Tongue (tissue), 2 donors: ENCODE measurements around the gene ACSM3. TPM values are rescaled to one million over a fixed set of nuclear protein-coding genes. Genes with fewer than 3 reads are reported as not detected.

Experiments used
- DNase-seq: peaks from one replicate; pipeline ENCODE4 v3.0.0-alpha.2; 2015
- total RNA-seq: library from RNA; depleted of rRNA; stranded (reverse); fragments of >200 nt; gene quantifications from one replicate; pipeline ENCODE4 v1.2.3, GENCODE V29; 2014

ACSM3 gene
- total RNA-seq, 1 donor from 2014 or later, result 4.4 TPM

- peak; percentile 98 for DNase-seq
Measured at GRCh38 chr16:20806168-20807050, 42.6 kb downstream of the ACSM3 start, which contains the start of the genes ERI2 and REXO5. ERI2 (minus strand) TSS chr16:20806472; CDS start chr16:20806430, 42 bp downstream. REXO5 (plus strand) TSS chr16:20806527; CDS start chr16:20806954, 427 bp downstream.

- no peak for DNase-seq
Measured at GRCh38 chr16:20807862-20808261, 44.0 kb downstream of the ACSM3 start.

- DNase-seq, result no peak
Measured at GRCh38 chr16:20811889-20812439, 48.1 kb downstream of the ACSM3 start.

- no peak for DNase-seq
Measured at GRCh38 chr16:20812510-20812909, 48.7 kb downstream of the ACSM3 start.

- DNase-seq, result no peak
Measured at GRCh38 chr16:20814784-20815183, 51.0 kb downstream of the ACSM3 start.

GRCh38 chr16:20818929-20819585, 55.2 kb downstream of the ACSM3 start:
- DNase-seq, result no peak

- no peak for DNase-seq
Measured at GRCh38 chr16:20821682-20822081, 57.9 kb downstream of the ACSM3 start.

- DNase-seq, result no peak
Measured at GRCh38 chr16:20822521-20823325, 58.9 kb downstream of the ACSM3 start.

GRCh38 chr16:20826039-20826566, 62.3 kb downstream of the ACSM3 start:
- DNase-seq, result no peak

GRCh38 chr16:20829536-20829935, 65.7 kb downstream of the ACSM3 start:
- no peak for DNase-seq

- no peak for DNase-seq
Measured at GRCh38 chr16:20830372-20830771, 66.6 kb downstream of the ACSM3 start.

- no peak for DNase-seq
Measured at GRCh38 chr16:20833086-20833485, 69.3 kb downstream of the ACSM3 start.

- no peak for DNase-seq
Measured at GRCh38 chr16:20838240-20838639, 74.4 kb downstream of the ACSM3 start.

- no peak for DNase-seq
Measured at GRCh38 chr16:20839504-20839903, 75.7 kb downstream of the ACSM3 start.

- DNase-seq, result no peak
Measured at GRCh38 chr16:20844054-20844453, 80.2 kb downstream of the ACSM3 start.

- DNase-seq, result no peak
Measured at GRCh38 chr16:20844588-20844987, 80.8 kb downstream of the ACSM3 start.

- DNase-seq, result no peak
Measured at GRCh38 chr16:20846030-20846429, 82.2 kb downstream of the ACSM3 start.

GRCh38 chr16:20846551-20846950, 82.7 kb downstream of the ACSM3 start:
- DNase-seq, result no peak
